DOHH2 (cell line): Measurements from ENCODE around the gene PIP4K2B.

Experiments used
- H3F3A ChIP-seq: fragments of 200-600 bp; sonication (generic), shearing (Covaris generic); 2 replicates; pipeline ENCODE4 v1.6.0; 2016; ENCODE audit warnings: antibody characterized with exemption, mild to moderate bottlenecking; ENCODE audit not compliant: control insufficient read depth, insufficient read depth
- H3K27ac ChIP-seq: fragments of 200-600 bp; sonication (generic); 2 replicates; pipeline ENCODE4 v1.5.1; 2014; ENCODE audit warnings: low read depth, mild to moderate bottlenecking, low read length, moderate library complexity
- H3K27me3 ChIP-seq: fragments of 200-600 bp; sonication (generic); 2 replicates; pipeline ENCODE4 v1.6.1; 2014; ENCODE audit warnings: mild to moderate bottlenecking, low read length, mixed read lengths; ENCODE audit not compliant: control insufficient read depth
- H3K36me3 ChIP-seq: fragments of 200-600 bp; sonication (generic); 2 replicates; pipeline ENCODE4 v1.6.1; 2014; ENCODE audit warnings: mild to moderate bottlenecking, low read length, moderate library complexity, mixed read lengths; ENCODE audit not compliant: control insufficient read depth
- H3K4me1 ChIP-seq: fragments of 200-600 bp; sonication (generic); 2 replicates; pipeline ENCODE4 v1.6.1; 2014; ENCODE audit warnings: mild to moderate bottlenecking, low read length, mixed read lengths; ENCODE audit not compliant: control insufficient read depth
- H3K4me2 ChIP-seq: fragments of 200-600 bp; sonication (generic); 2 replicates; pipeline ENCODE4 v1.6.0; 2014; ENCODE audit warnings: mild to moderate bottlenecking, low read length, moderate library complexity
- H3K4me3 ChIP-seq: fragments of 200-600 bp; sonication (generic); 2 replicates; pipeline ENCODE4 v1.5.1; 2014; ENCODE audit warnings: mild to moderate bottlenecking, low read length, mixed read lengths
- H3K79me2 ChIP-seq: fragments of 200-600 bp; sonication (generic); 2 replicates; pipeline ENCODE4 v1.6.1; 2014; ENCODE audit warnings: mild to moderate bottlenecking, low read length, mixed read lengths; ENCODE audit not compliant: control insufficient read depth
- H3K9me2 ChIP-seq: fragments of 200-600 bp; sonication (generic); replicated peaks from 2 replicates; pipeline ENCODE4 v1.6.1; 2014; ENCODE audit warnings: mild to moderate bottlenecking, low read length, mixed read lengths; ENCODE audit not compliant: control insufficient read depth
- H3K9me3 ChIP-seq: fragments of 200-600 bp; sonication (generic); 2 replicates; pipeline ENCODE4 v1.6.1; 2014; ENCODE audit warnings: antibody characterized with exemption, low read length, mixed read lengths; ENCODE audit not compliant: control insufficient read depth, insufficient read depth
- H4K20me1 ChIP-seq: fragments of 200-600 bp; sonication (generic); 2 replicates; pipeline ENCODE4 v1.6.0; 2014; ENCODE audit warnings: low read depth, mild to moderate bottlenecking, antibody characterized with exemption, low read length, moderate library complexity; ENCODE audit not compliant: control insufficient read depth, insufficient read depth
- EZH2phosphoT487 ChIP-seq: fragments of 200-600 bp; sonication (generic); IDR thresholded peaks from 2 replicates; pipeline ENCODE4 v1.6.1; 2017; ENCODE audit warnings: borderline replicate concordance, mild to moderate bottlenecking, antibody characterized with exemption, low read length, moderate library complexity, mixed read lengths
- TF ChIP-seq, protein P1 (sequence below): fragments of 200-600 bp; sonication (generic); IDR thresholded peaks from one replicate; pipeline ENCODE4 v1.5.1; 2014; ENCODE audit warnings: antibody characterized with exemption, mild to moderate bottlenecking, low read depth, low read length; ENCODE audit not compliant: poor library complexity, severe bottlenecking

PIP4K2B gene

DNA sequence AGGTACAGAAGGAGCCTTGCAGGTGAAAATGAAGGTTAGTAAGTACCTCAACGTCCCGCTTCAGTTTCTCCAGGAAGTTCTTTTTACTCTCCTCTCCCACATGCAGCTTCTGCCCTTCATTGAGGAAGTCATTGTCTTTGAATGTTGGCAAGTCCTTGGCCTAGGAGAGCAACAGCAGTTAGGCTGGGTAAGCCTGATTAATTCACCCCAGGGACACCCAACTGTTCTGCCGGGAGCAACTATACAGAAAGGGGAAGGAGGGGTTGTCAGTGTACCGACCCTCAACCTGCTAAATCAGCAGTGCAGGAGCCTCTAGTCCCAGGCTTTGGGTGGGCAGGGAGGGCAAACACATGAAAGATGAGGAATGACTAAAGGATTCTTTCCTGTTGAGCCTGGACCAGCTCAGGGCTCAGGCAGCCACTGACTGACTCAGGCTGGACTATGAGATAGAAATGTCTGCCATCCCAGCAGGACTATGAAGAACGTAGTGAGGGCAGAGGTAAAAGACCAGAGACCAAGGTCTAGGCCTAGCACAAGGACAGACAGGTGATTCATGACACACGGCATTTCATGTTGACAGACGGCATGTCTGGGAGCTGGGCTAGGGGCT, 21.6 kb downstream of the PIP4K2B start:
- Histone ChIP-seq H3K4me1 (no peaks in the 10 kb centered on the region), H3K36me3 (peaks cover 69% of the 10 kb centered on the region)

DNA sequence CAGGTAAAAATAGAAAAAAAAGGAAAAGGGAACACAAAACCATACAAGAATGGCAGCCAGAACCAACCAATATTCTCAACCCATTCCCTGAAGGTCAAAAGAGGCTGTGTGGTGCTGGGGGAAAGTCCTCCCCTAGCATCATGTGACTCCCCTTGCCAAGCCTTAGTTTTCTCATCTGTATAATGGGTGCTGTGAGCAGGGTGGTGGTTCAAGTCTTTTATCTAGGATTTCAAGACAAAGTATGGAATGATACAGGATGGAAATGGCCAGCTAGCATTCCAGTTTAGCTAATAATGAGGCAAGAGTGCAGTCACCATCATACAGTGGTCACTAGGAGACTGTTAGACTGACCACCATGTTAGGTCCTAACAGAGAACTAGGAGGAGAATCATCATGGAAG, 26.1 kb downstream of the PIP4K2B start:
- H3K4me1 ChIP-seq = no peaks in the 10 kb centered on the region
- no peak overlapping the region for H3K4me3 ChIP-seq
- no peak for TF ChIP-seq EZH2phosphoT487
- TF ChIP-seq, protein P1, sequence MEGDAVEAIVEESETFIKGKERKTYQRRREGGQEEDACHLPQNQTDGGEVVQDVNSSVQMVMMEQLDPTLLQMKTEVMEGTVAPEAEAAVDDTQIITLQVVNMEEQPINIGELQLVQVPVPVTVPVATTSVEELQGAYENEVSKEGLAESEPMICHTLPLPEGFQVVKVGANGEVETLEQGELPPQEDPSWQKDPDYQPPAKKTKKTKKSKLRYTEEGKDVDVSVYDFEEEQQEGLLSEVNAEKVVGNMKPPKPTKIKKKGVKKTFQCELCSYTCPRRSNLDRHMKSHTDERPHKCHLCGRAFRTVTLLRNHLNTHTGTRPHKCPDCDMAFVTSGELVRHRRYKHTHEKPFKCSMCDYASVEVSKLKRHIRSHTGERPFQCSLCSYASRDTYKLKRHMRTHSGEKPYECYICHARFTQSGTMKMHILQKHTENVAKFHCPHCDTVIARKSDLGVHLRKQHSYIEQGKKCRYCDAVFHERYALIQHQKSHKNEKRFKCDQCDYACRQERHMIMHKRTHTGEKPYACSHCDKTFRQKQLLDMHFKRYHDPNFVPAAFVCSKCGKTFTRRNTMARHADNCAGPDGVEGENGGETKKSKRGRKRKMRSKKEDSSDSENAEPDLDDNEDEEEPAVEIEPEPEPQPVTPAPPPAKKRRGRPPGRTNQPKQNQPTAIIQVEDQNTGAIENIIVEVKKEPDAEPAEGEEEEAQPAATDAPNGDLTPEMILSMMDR = no peak
- H3K79me2 ChIP-seq = no peaks in the 10 kb centered on the region
- H4K20me1 ChIP-seq = no peaks in the 10 kb centered on the region; the same call in 1 of the 2 replicates
- peaks cover 55% of the 10 kb centered on the region for H3K36me3 ChIP-seq
- H3K9me2 ChIP-seq = no peaks in the 10 kb centered on the region
- H3K9me3 ChIP-seq = no peaks in the 10 kb centered on the region
- H3K27me3 ChIP-seq = no peaks in the 10 kb centered on the region
- no peaks in the 10 kb centered on the region for H3F3A ChIP-seq
- H3K27ac ChIP-seq = no peak overlapping the region
- no peak overlapping the region for H3K4me2 ChIP-seq

More for the DNA sequence above, 21.6 kb downstream of the PIP4K2B start:
- Histone ChIP-seq H3K4me3 (no peak overlapping the region), H3K9me2 (no peaks in the 10 kb centered on the region), H3K27ac (no peak overlapping the region), H3K27me3 (no peaks in the 10 kb centered on the region), H4K20me1 (no peaks in the 10 kb centered on the region), H3K79me2 (no peaks in the 10 kb centered on the region), H3K9me3 (no peaks in the 10 kb centered on the region), H3K4me2 (no peak overlapping the region), H3F3A (no peaks in the 10 kb centered on the region)
- TF ChIP-seq, protein P1 = no peak
- no peak for TF ChIP-seq EZH2phosphoT487

DNA sequence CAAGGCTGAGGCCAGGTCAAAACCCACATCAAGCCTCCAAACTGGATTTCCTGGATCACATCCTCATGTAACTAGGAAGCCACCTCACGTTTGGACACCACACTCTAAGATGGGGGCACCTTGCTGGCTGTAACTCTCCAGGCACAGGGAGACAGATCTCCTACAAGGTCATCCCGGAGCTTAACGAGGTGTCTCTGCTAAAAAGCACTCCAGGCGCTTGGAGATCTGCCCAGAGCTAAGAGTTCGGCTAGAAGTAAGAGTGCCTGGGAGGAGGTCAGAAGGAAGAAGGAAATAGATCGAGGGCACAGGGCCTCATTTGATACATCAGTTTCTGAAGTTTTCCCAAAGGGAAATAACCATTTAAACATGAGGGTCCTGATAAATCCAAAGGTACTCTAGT, 30.9 kb downstream of the PIP4K2B start:
- no peaks in the 10 kb centered on the region for H3K9me3 ChIP-seq
- no peak overlapping the region for H3K4me3 ChIP-seq
- no peaks in the 10 kb centered on the region for H3K79me2 ChIP-seq
- H3K4me2 ChIP-seq = no peak overlapping the region
- TF ChIP-seq, protein P1 = no peak
- TF ChIP-seq EZH2phosphoT487 = no peak
- H4K20me1 ChIP-seq = peaks cover 4% of the 10 kb centered on the region; the same call in 1 of the 2 replicates
- H3K27ac ChIP-seq = no peak overlapping the region
- H3K27me3 ChIP-seq = no peaks in the 10 kb centered on the region
- no peaks in the 10 kb centered on the region for H3K4me1 ChIP-seq
- 0 out of 2 replicates have a peak, but pooled peaks cover 3% of the 10 kb centered on the region for H3F3A ChIP-seq
- no peaks in the 10 kb centered on the region for H3K9me2 ChIP-seq
- peaks cover 73% of the 10 kb centered on the region for H3K36me3 ChIP-seq
